Central memory CD4-positive, alpha-beta T cell (primary cell): ENCODE measurements around the gene OSTN.

Experiments used
- DNase-seq: peaks from one replicate; pipeline ENCODE4 v3.0.0; 2022

The OSTN gene

DNA sequence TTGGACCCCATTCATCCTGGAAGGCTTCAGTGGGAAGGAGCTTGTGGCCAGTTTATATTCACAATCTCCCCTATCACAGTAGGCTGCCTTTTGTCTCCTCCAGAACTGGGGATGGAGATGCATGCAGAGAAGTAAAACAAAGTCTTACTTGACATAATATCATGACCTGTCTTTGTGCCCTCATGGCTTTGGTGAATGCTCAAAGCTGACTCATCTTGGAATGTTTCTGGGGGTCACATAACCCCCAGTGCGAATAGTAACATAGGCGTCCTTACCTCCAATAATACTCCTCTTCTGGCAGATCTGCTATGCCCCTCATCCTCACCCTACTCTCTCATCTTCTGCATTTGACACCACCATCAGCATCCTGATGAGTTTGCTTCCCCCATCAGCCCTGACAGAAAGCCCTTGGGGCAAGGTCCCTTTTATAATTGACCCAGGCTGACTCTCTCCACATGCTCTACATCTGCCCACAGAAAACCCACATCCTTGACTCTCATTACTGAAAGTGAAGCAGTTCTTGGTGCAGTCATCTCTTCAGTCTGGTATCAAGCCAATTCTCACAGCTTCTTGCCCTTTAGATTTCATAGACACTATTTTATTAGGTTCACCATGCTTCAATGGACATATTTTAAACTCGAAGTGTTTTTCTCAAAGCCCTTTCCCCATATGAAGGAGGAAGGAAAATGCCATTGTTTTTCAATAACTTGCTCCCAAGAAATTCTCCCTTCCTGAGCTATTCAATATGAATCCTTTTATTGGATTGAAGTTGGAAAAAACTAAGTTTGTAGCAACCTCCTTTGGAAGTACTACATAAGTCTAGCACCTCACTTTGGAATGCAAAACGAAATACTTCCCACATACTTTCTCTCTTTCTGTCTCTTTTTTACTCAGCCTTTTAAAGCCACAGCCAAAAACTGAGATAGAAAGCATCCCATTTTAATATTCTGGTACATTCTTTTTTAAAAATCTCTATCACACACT lies 36.6 kb downstream of the OSTN start:
- no peak for DNase-seq

DNA sequence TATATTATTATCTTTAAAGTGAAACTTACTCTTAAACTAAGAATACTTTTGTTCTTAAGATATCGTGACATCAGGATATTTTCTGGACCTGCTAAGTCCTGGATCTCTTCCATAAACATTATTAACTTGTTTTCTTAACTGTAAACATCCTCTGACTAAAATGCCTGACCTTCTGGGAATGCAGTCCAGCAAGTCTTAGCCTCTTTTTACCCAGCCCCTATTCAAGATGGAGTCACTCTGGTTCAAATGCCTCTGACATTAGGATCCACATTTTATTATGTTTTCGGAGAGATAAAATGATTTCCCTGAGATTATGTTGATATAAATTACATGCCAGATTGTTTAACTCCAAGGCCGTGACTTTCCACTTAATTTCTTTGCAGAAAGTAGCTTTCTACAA lies 37.6 kb downstream of the OSTN start:
- DNase-seq, result no peak

DNA sequence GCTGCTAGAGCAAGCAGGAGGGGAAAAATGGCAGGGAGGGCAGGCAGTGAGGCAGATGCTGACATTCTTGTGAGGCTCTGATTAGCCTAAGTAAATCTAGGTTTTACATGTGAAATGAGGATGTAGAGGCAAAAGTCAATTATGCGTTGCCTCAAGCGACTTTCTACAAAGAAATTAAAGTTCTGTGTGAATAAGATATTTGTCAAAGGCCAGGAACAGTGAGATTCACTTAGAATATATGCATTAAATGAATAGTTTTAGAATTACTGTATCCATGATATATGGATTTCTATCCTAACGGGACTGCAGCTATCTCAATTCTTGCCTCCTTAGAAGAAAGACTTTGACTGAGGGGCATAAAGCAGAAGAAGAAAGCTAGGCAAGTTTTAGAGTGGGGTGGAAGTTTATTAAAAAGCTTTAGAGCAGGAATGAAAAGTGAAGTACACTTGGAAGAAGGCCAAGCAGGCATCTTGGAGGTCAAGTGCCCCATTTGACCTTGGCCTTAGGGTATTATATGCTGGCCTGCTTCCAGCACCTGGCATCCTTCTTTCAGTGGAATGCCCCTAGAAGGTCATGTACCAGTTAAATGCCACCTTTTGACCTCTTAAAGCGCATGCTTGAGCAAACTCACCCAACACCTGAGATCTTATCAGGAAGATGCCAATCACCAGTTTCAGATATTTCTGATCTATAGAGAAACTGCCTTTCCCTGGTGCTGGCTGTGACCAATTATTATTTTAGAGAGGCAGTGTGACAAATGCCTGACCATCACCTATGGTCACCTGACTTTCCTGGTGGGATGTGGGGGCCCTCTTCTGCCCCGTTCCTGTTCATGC lies 38.2 kb downstream of the OSTN start:
- no peak for DNase-seq

DNA sequence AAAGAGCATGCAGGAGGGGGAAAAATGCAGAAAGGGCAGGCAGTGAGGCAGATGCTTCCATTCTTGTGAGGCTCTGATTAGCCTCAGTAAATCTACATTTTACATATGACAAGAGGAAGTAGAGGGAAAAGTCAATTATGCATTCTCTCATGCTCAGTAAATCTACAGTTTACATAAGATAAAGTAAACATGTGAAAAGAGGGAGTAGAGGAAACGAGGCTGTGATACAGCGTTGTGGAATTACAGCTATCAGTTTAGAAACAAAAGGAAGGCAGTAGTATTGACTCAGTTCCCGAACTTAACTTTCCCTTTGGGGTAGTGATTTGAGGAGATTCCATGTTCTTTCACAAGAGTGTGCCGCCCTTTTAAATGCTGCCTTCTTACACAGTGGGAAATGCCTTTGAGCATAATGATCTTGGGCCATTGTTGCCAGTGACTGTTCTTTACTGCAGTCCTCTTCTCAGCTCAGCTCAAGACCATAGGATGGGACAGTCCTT lies 39.3 kb downstream of the OSTN start:
- DNase-seq, result no peak

DNA sequence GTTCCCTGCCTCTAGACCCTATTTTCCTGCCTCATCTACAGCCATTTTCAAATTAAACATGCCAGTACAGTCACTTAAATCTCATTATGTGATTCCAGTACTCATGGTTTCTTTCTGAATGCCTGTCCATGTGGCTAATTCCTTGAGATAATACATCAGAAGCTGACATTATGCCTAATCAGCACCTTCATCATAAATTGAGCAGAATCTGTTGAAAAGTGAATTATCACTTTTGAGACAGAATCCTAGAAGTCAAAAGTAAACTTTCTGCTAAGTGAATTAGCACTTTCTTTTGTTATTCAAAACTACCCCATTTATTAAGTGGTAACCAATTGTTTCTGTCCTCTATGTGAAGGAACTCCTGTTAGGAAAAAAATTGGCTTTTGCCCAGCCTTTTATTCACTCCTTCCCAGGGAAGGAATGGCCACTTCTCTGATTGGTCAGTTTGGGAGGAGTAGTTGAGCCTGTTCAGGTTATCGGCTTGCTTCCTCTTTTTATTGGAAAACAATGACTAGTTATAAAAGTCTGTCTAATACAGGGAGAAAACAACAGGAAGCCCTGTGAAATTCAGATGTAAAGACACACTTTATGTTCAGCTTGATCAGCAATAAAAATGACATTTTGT lies 40.5 kb downstream of the OSTN start:
- DNase-seq, result no peak

DNA sequence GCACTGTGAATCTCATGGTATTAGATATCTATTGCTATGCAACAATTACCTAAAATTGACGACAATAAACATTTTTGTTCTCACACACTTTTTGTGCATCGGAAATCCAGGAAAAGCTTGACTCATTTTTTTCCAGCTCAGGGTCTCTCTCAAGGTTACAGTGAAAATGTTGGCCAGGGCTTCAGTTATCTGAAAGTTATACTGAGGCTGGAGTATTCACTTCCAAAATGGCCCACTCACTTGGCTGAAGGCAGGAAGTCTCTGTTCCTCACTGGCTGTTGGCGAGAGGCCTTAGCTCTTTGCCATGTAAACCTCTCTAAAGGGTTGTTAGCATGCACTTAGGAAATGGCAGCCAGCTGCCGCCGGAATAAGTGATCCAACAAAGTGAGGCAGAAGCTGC lies 41.4 kb downstream of the OSTN start:
- DNase-seq, result no peak

DNA sequence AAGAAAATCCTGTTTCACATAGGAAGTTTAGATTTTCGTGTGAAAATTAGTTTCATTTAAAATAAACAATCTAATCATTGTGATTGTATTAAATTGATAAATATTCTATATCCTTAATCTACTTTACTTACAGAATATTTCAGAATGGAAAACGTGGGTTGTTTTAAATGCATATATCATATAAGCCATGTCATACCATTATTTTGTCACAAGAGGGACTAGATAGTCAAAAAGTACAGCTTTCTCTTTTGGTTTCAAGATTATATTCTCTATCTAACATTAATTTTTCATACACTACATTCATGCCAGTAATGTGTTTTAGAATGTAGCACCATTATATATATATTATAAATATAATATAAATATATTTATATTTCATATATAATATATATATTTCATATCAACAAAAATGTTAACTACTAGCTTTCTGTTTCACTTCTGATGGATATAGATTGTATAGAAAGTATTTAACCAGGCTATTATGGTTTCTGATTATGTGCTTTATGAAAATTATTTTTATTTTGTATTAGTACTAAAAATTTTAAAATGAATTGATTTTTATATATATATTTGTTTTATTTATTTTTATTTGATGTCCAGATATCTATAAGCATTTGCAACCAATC lies 45.3 kb downstream of the OSTN start:
- DNase-seq, result no peak

DNA sequence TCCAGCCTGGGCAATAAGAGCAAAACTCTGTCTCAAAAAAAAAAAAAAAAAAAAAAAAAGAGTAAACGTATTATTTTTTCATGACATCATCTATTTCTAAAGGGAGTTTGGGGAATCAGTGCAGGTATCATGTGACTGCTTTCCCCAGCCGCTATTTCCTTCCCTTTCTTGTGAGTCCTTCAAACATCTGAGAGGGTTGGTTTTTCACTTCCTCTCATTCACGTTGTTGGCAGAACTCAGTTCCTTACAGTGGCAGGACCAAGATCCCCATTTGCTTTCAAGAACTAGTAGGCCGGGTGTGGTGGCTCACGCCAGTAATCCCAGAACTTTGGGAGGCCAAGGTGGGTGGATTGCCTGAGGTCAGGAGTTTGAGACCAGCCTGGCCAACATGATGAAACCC lies 47.0 kb downstream of the OSTN start:
- peak; percentile 25 for DNase-seq

DNA sequence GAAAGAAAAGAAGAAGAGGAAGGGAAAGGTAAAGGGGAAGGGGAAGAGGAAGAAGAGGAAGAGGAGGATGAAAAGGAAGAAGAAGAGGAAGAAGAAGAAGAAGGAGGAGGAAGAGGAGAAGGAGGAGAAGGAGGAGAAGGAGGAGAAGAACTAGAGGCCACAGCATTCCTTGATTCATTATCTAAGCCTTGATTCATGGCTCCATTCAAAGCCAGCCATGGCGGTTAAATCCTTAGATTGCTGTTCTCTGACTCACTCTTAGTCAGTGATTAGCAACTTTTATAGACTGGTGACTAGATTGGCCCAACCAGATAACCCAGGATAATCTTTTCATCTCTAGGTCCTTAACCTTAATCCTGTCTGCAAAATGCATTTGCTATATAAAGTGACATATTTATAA lies 47.6 kb downstream of the OSTN start:
- DNase-seq, result no peak

DNA sequence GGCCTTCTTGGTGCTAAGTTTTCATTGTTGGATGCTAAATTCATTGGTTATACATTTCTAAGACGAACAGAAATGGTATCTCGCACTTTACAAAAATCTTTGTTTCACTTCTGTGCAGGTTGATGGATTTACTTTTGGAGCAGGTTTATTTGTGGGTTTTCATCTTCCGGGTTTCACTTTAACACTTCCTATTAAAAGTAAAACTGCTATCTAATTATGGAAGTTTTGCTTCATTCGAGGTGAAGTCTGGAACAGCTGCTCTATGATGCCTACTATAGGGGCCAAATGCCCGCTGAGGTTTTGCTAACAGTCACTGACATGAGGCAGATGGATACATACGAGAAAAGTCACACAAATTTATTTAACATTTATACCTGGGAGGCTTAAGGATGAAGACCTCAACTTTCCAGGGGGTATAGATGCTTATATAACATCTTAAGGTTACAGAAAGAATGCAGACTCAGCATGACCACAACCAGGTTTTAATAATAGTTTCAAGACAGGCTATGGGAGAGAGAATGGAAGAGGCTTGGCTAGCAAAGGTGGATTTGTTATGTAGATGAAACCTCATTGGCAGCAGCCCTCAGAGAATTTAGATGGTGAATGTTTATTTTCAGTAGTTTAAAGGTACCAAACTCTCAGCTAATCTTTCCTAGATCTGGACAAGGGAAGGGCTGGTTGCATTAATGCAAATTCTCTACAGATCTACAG lies 54.2 kb downstream of the OSTN start:
- no peak for DNase-seq

DNA sequence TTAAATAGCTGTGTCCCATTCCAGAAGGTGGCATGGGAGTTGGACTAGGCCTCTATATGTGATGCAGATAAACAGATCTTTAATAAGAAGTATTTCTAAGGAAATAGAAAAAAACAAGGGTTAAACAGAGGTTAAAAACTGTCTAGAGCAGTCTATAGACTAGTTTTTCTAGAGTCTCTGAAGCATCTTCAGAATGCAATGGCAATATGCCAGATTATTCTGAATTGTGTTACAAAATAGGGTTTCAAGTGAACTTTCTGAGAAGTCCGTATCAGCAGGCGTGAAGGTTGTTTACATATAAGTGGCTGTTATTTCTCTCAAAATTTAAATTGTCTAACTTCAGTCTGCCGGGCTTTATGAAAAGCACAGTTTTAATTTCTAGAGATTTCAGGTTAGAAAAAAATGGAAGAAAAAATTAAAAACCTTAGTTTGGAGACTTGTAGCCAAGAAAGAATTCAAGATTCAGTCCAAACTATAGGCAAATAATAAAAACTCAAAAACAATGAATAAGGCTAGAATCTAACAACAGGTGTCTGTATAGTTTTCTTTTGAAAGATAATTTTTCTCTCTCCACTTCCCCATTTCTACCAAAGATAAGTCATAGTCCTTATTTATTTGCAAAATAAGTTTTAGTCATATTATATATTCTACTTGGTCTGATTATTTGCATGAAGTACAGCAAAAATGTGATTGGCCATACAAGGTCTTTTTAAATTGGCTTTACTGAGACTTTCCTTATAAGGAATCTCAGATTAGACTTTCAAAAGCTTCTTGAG lies 55.2 kb downstream of the OSTN start:
- no peak for DNase-seq

DNA sequence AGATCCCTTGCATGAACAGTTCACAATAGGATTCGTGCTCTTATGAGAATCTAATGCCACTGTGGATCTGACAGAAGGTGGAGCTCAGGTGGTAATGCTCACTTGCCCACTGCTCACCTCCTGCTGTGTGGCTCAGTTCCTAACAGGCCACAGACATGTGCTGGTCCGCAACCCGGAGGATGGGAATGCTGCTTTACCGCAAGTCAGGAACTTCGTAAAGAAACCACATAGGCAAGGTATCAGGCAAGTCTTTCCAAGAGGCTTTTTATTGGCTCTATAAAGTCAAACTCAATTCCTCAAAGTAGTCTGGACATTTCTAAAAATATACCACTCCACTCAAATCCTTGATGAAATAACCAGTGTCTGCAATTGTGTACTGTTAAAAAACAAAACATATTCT lies 56.1 kb downstream of the OSTN start:
- no peak for DNase-seq

DNA sequence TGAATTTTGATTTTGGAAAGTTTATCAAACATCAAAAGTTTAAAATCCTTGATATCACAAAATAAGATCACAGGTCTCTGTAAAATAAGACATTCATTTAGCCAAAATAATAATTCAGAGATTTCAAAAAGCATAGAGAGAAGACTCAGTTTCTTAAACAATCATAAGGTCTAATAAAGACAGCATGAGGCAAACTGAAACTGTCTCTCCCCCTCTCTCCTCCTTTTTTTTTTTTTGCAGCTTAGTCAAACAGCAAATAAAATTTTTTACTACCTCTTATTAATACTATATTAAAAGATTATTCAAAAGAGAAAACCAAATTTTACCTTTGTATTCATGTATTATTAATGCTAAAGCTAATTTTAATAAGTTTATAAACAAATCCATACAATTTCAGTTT lies 57.4 kb downstream of the OSTN start:
- DNase-seq, result no peak

DNA sequence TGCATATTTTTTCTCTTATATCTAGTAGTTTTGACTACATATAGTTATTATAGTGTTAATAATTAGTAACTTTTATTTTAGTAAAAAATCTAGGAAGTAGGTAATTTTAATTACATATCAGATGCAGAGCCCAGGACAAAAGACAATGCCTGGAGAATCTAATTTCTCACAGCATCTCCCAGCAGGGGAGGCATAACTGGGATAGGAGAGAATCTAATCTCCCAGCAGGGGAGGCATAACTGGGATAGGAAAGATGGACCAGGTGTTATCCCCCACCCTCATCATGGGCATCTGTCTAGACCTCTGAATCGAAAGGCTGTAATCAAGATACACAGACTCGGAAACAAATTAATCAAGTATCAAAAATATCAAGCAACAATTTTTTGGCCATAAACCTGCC lies 58.2 kb downstream of the OSTN start:
- DNase-seq, result no peak

DNA sequence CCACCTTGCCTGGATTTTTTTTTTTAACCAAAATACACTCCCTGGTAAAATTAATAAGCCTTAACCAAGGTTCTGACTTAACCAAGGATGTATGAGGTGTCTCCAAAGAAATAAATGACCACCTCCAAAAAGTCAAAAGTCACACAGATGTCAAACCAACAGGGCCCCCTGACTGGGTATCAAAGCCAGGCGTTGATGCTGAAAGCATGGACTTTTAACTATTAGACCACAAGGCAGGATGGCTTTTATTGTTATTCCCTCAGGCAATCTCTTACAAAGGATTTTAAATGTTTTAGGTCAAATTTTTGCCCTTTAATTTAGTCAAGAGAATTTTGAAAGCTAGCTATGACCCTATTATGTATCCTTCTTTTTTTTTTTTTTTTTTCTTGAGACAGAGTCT lies 60.4 kb downstream of the OSTN start:
- no peak for DNase-seq

DNA sequence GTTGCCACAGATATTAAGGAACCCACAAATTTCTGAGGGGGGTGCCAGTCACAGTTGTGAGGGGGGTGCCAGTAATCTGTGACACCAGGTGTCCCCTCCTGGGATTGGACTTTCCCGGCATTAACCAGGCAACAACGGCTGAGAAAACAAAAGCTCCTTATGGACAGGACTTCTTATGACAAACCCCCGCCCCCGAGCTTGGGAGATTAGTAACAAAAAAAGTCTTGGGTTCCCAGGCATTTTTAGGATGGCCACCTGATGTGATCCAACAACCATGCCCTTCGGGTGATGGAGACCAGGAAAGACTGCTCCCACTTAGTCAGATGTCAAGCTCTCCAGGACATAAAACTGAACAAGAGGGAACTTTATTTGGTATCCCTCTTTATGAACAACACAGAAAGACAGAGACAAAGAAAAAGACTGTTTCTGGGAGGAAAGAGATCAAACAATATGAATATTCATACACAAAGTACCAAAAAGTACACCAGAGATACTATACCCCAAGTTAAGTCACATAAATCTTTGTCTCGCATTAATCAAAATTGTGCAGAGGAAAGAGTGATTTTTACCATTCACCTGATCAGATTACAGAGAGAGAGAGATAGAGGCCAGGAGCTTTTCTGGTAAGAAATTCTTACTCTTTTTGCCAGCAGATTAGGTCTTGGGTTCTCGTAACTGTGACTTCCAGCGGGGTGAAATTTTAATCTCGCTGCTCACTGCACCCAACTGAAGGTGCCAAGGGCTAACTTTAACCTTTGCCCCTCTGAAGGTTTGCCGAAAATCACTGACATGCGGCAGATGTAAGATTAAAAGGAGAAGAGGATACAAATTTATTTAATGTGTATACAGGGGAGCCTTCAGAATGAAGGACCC lies 61.6 kb downstream of the OSTN start:
- DNase-seq, result no peak

DNA sequence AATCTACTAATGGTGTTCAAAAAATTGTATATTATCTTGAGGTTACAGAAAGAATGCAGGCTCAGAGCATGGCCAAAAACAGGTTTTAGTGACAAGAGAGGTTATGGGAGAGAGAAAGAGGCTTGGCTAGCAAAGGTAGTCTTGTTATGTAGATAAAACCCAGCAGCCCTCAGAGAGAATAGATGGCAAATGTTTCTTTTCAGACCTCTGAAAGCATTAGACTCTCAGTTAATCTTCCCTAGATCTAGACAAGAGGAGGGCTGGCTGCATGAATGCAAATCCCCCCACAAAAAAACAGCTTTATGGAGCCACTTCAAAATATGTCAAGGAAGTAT lies 62.2 kb downstream of the OSTN start:
- DNase-seq, result no peak

DNA sequence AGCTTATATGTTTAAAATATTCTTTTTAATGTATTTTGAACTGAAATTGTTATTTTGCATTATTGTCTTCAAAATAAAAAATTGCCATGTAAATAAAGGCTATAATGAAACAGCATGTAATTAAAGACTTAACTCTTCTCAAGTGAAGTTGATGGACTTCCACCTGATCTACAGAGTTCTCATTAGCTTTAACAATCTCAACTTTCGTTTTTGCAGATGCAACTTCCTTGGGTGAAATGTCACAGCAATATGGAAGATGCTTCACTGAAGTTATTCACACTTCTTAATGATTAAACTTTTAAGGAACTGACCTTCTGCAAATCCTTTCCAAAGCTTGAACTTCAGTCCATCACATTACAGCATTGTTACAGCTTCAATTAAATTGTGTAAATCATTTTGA lies 63.6 kb downstream of the OSTN start:
- no peak for DNase-seq

DNA sequence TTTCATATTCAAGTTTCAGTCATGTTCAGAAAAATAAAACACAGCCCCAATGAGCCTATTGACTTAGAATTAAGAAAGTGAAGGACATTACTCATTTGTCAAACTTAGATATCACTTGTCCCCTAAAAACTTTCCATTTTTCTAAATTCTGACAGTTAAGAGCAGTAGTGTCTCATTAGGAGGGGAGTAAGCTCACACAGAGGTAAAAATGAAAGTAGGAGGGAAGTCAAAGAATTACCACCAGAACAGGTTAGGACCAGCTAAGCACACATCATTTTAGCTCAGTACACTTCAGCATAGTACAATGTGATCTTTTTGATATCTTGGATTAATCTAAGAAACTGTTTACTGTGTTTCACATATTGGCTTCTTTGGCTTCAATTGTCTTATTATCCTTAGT lies 64.3 kb downstream of the OSTN start:
- DNase-seq, result no peak

DNA sequence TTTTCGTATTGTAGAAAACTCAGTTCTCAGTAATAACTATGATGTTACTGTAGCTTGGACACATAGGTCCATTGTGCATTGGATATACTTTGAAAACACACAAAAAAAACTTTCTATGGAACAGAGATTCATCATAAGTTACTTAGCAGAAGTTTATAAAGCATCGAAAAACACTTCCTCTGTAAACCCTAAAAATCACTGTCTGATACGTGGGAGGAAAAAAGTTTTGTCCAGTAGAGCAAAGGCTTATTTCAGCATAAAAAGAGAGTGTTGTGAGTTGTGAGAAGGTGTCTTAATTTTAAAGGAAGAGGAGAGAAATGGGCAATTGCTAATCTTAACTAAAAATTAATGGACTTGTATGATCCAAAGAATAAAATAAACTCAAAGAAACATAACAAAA lies 64.8 kb downstream of the OSTN start:
- DNase-seq, result no peak
